Bronchial epithelial cell (primary cell): ENCODE data around the gene RAPGEF1. TPM values are rescaled to one million over a fixed set of nuclear protein-coding genes. Genes with fewer than 3 reads are reported as not detected.
A peak's percentile ranks its signal among the peaks of the same experiment; 100 is the strongest.
"Not testable (repeated sequence)": the region's sequence is repeated elsewhere in the genome, so short reads cannot be mapped to it uniquely, and the experiment has no call there.

Experiments
- DNase-seq: peaks from one replicate; pipeline ENCODE4 v3.0.0-alpha.2; 2010; ENCODE audit warnings: low read depth
- FAIRE-seq: peaks from 2 replicates; lab custom pipeline; 2011; peaks lifted over from hg19 to GRCh38; lab: Jason Lieb, UNC
- H3K27me3 ChIP-seq: 2 replicates; pipeline ENCODE4 v1.5.1; 2011; ENCODE audit warnings: low read length; ENCODE audit not compliant: control insufficient read depth, insufficient read depth
- H3K36me3 ChIP-seq: 2 replicates; pipeline ENCODE4 v1.5.1; 2011; ENCODE audit warnings: low read length; ENCODE audit not compliant: control insufficient read depth, insufficient read depth
- H3K4me3 ChIP-seq: 2 replicates; pipeline ENCODE4 v1.5.1; 2011; ENCODE audit warnings: mild to moderate bottlenecking, low read depth, low read length, control low read depth
- total RNA-seq: library from RNA; depleted of rRNA; stranded (reverse); fragments of >200 nt; gene quantifications from 2 replicates; pipeline ENCODE4 v1.2.1, GENCODE V29; 2014
- TF ChIP-seq, protein P1 (sequence below): IDR thresholded peaks from 2 replicates; pipeline ENCODE4 v1.5.1; 2011; ENCODE audit warnings: mild to moderate bottlenecking, moderate library complexity, low read length, control low read depth, inconsistent platforms; ENCODE audit not compliant: insufficient read depth, severe bottlenecking

Gene RAPGEF1
- total RNA-seq, 1 donor from 2014 or later, result 19.2 TPM

DNA sequence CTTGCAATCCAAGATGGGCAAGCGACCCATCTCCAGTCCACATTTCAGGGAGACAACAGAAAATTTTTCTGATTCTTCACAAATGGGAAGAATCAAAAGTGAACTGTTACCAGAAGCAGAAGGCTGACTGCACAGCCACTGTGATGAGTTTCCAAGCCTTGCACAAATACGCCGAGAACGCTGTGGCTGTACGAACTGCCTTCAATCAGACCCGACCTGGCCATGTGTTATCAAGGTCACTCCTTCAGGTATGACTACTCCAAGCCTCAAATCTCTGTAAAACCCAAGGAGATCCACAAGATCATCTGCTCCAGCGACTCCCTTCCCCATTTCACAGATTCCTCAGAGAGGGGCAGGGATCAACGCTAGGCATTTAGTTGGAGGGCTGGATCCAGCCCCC lies 26.9 kb downstream of the RAPGEF1 start:
- no peak for DNase-seq
- FAIRE-seq, result no peak
- Histone ChIP-seq H3K36me3 (no peaks in the 10 kb centered on the region), H3K4me3 (no peak overlapping the region), H3K27me3 (no peaks in the 10 kb centered on the region)
- TF ChIP-seq, protein P1, sequence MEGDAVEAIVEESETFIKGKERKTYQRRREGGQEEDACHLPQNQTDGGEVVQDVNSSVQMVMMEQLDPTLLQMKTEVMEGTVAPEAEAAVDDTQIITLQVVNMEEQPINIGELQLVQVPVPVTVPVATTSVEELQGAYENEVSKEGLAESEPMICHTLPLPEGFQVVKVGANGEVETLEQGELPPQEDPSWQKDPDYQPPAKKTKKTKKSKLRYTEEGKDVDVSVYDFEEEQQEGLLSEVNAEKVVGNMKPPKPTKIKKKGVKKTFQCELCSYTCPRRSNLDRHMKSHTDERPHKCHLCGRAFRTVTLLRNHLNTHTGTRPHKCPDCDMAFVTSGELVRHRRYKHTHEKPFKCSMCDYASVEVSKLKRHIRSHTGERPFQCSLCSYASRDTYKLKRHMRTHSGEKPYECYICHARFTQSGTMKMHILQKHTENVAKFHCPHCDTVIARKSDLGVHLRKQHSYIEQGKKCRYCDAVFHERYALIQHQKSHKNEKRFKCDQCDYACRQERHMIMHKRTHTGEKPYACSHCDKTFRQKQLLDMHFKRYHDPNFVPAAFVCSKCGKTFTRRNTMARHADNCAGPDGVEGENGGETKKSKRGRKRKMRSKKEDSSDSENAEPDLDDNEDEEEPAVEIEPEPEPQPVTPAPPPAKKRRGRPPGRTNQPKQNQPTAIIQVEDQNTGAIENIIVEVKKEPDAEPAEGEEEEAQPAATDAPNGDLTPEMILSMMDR, result no peak

DNA sequence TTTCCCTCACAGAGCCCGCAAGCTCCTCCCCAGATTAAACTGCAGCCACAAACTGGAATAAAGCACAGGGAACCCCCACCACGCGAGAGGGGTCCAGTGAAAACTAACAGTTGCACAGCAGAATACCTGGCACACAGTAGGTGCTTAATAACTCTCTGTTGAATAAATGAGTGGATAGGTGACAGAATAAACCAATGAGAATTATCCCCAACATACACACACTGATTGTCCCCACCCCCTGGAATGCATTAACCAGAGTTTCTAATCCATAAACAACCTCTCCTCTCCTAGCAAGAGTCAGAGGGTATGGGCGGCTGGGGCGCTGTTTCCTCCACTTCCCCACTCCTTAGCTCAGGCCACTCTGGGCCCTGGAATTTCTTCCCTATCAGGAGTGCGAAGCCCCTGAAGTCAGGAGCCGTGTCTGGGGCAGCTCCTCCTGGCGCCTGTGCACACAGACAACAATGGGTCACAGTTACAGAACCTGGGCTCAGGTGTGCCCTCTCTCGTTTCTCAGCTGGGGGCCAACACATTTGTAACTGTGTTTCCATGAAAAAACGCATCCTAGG lies 27.6 kb downstream of the RAPGEF1 start:
- TF ChIP-seq, protein P1, result no peak
- no peaks in the 10 kb centered on the region for H3K27me3 ChIP-seq
- FAIRE-seq, result no peak
- H3K4me3 ChIP-seq, result no peak overlapping the region
- no peak for DNase-seq
- no peaks in the 10 kb centered on the region for H3K36me3 ChIP-seq

DNA sequence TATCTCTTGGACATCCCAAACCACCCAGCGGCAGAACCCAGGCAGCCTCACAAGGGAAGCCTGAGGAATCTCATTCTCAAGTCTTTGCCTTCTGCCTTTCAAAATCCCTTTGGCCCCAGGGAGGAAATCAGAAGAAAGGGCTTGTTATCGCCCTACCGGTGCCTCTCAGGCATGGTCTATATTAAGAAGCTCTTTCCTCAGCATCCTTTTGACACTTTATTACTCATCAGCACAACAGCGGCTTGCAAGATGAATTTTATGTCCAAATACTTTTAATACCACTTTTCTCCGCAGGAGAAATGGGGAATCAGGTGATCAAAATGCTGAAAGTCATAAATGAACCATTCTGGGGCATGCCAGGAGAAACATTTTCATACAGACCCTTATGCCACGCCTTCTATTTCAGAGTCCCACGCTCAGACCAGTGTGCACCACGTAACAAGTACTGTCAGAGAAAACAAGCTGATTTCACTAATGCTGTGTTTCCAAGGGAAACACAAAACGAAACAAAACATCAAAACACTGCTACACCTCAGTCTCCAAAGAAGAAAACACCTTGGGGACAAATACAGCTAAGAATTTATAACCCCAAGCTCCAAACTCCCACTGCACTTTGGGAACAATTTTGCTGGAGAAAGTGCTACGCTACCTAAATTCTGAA lies 30.0 kb downstream of the RAPGEF1 start:
- H3K4me3 ChIP-seq, result no peak overlapping the region
- no peaks in the 10 kb centered on the region for H3K27me3 ChIP-seq
- FAIRE-seq, result no peak
- DNase-seq, result peak; percentile 42
- TF ChIP-seq, protein P1, result no peak
- no peaks in the 10 kb centered on the region for H3K36me3 ChIP-seq

DNA sequence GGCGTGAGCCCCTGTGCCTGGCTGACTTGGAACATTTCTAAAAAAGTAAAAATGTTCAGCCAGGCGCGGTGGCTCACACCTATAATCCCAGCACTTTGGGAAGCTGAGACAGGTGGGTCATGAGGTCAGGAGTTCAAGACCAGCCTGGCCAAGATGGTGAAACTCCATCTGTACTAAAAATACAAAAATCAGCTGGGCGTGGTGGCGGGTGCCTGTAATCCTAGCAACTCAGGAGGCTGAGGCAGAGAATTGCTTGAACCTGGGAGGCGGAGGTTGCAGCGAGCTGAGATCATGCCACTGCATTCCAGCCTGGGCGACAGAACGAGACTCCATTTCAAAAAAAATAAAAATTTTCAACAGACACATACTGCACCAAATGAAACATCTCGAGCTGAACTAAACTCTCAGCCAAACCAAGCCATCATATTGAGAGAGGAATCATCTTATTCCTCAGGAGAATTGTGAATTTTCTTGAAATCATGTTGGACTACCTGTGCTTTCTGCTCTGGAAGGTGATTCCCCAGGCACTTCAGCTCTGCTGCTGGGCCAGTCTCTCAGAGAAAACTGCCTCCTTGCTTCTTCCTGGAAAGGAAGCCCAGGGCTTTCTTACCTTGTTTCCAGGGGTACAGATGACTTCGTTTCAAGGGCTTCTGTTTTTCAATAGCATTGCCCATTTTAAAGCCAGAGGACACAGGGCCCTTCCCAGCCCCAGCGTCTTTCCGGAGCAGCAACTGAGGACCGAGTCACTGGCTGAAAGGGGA lies 30.7 kb downstream of the RAPGEF1 start:
- not testable (repeated sequence) for H3K4me3 ChIP-seq, H3K27me3 ChIP-seq, DNase-seq

DNA sequence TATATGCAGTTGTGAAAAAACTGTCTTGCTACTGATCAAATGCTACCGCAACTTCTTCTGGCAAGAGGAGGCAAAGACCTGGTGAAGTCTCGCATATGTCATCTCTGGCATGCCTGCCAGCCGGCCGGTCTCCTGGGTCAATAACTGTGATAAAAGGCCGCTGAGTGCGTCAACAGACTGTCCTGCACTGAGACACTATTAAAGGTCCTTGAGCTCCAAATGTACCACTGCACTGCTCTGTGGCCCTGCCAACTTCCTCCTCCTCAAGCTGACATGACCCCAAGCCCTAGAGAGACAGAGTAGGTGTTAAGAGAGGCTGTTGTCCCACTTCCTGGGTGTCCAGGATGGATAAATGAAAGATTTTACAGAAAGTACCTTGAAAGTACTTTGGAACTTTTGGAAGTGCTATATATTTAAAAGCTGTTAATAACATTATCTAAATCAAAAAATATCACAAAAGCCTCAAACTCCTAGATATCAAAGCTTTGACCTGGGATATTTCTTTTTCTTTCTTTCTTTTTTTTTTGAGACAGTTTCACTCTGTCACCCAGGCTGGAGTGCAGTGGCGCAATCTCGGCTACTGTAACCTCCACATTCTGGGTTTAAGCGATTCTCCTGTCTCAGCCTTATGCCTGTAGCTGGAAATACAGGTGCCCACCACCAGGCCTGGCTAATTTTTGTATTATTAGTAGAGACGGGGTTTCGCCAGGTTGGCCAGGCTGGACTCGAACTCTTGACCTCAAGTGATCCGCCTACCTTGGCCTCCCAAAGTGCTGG lies 31.5 kb downstream of the RAPGEF1 start:
- Histone ChIP-seq H3K4me3 (no peak overlapping the region), H3K36me3 (no peaks in the 10 kb centered on the region), H3K27me3 (no peaks in the 10 kb centered on the region)
- DNase-seq (no peak), FAIRE-seq (no peak)
- TF ChIP-seq, protein P1, result no peak

More for the DNA sequence above, 30.7 kb downstream of the RAPGEF1 start:
- not testable (repeated sequence) for FAIRE-seq, H3K36me3 ChIP-seq
